GM04503 (cell line): ENCODE results near the gene ARHGAP44.
A peak's percentile ranks its signal among the peaks of the same experiment; 100 is the strongest.

Experiments
- DNase-seq: peaks from one replicate; pipeline ENCODE4 v3.0.0-alpha.2; 2012; ENCODE audit warnings: low read depth

ARHGAP44 gene

GRCh38 chr17:12995106-12995895, 206.0 kb downstream of the ARHGAP44 start:
- no peak for DNase-seq

- no peak for DNase-seq
Measured at GRCh38 chr17:12995896-12996295, 206.6 kb downstream of the ARHGAP44 start.

GRCh38 chr17:12996357-12996756, 207.1 kb downstream of the ARHGAP44 start:
- no peak for DNase-seq

GRCh38 chr17:12996941-12997340, 207.6 kb downstream of the ARHGAP44 start:
- DNase-seq = no peak

- no peak for DNase-seq
Measured at GRCh38 chr17:12998461-12998860, 209.2 kb downstream of the ARHGAP44 start.

GRCh38 chr17:12998874-12999273, 209.6 kb downstream of the ARHGAP44 start:
- DNase-seq = no peak

- no peak for DNase-seq
Measured at GRCh38 chr17:13000561-13000960, 211.3 kb downstream of the ARHGAP44 start.

GRCh38 chr17:13001991-13002615, 212.8 kb downstream of the ARHGAP44 start:
- DNase-seq = no peak

- no peak for DNase-seq
Measured at GRCh38 chr17:13002761-13003453, 213.6 kb downstream of the ARHGAP44 start.

- no peak for DNase-seq
Measured at GRCh38 chr17:13003454-13003851, 214.2 kb downstream of the ARHGAP44 start.

- DNase-seq = no peak
Measured at GRCh38 chr17:13003927-13004326, 214.6 kb downstream of the ARHGAP44 start.

GRCh38 chr17:13004336-13004735, 215.0 kb downstream of the ARHGAP44 start:
- no peak for DNase-seq

GRCh38 chr17:13005530-13005929, 216.2 kb downstream of the ARHGAP44 start:
- no peak for DNase-seq

- DNase-seq = no peak
Measured at GRCh38 chr17:13008461-13008860, 219.2 kb downstream of the ARHGAP44 start.

GRCh38 chr17:13010959-13011358, 221.7 kb downstream of the ARHGAP44 start:
- no peak for DNase-seq

GRCh38 chr17:13014801-13015200, 225.5 kb downstream of the ARHGAP44 start:
- no peak for DNase-seq

- DNase-seq = no peak
Measured at GRCh38 chr17:13016881-13017654, 227.8 kb downstream of the ARHGAP44 start.

- peak; percentile 93 for DNase-seq
Measured at GRCh38 chr17:13017655-13018459, 228.6 kb downstream of the ARHGAP44 start, which contains the start of gene ELAC2. TSS of gene ELAC2 (minus strand) at chr17:13018027. CDS start at chr17:13017947, 80 bp downstream.

GRCh38 chr17:13024016-13024415, 234.7 kb downstream of the ARHGAP44 start:
- DNase-seq = no peak

- no peak for DNase-seq
Measured at GRCh38 chr17:13024526-13025257, 235.4 kb downstream of the ARHGAP44 start.

GRCh38 chr17:13025258-13025627, 235.9 kb downstream of the ARHGAP44 start:
- DNase-seq = no peak
